Astrocyte of the cerebellum (primary cell): ENCODE data around the gene CLEC3B.

Experiments used
- DNase-seq: peaks from one replicate; pipeline ENCODE4 v3.0.0-alpha.2; 2011; ENCODE audit warnings: low read depth
- H3K4me3 ChIP-seq: 2 replicates; pipeline ENCODE4 v1.5.1; 2011; ENCODE audit warnings: mild to moderate bottlenecking, low read depth, low read length, moderate library complexity
- in situ Hi-C: cut with HindIII; loops from 2 replicates; pipeline ENCODE4 v1.10.0; 2017; ENCODE audit warnings: low sequenced_read_pairs
- TF ChIP-seq, protein P1 (sequence below): IDR thresholded peaks from 2 replicates; pipeline ENCODE4 v1.5.1; 2012; ENCODE audit warnings: low read length, low read depth, moderate library complexity, mild to moderate bottlenecking; ENCODE audit errors: missing control alignments

CLEC3B gene

DNA sequence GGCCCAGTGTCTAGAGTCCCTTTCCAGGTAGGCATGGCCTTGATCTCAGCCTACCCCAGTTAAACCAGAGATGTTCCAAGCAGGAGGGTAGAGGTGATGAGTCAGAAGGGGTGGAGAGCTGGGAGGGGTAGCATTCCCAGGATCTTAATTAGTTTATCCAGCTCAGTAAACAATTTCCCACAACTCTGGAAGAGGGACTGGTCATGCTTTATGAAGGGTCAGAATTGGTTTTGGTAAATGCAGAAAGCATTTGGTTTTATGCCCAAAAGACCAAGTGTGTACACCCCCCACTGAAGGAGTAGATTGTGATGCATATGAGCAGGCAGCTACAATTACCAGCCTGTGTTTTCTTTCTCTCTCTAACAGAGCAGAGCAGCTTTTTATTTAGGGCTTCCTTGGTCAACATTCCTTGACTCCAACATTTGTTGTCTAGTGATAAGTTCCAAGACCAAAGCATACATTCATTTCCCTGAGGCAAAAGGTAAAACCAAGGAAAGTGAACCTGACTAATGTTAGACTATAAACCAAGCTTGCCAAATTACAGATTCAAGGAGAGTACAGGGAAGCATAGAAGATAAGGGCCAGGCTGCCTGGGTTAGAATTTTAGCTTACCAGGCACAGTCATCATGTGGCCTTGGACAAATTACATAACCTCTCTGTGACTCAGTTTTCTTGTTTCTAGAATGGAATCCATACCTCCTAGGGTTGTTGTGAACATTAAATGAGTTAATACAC is 32.5 kb upstream of the CLEC3B start:
- peak; percentile 84 for DNase-seq
- no peak overlapping the region for H3K4me3 ChIP-seq
- TF ChIP-seq, protein P1, sequence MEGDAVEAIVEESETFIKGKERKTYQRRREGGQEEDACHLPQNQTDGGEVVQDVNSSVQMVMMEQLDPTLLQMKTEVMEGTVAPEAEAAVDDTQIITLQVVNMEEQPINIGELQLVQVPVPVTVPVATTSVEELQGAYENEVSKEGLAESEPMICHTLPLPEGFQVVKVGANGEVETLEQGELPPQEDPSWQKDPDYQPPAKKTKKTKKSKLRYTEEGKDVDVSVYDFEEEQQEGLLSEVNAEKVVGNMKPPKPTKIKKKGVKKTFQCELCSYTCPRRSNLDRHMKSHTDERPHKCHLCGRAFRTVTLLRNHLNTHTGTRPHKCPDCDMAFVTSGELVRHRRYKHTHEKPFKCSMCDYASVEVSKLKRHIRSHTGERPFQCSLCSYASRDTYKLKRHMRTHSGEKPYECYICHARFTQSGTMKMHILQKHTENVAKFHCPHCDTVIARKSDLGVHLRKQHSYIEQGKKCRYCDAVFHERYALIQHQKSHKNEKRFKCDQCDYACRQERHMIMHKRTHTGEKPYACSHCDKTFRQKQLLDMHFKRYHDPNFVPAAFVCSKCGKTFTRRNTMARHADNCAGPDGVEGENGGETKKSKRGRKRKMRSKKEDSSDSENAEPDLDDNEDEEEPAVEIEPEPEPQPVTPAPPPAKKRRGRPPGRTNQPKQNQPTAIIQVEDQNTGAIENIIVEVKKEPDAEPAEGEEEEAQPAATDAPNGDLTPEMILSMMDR = no peak
- in situ Hi-C loops = no loop called here

DNA sequence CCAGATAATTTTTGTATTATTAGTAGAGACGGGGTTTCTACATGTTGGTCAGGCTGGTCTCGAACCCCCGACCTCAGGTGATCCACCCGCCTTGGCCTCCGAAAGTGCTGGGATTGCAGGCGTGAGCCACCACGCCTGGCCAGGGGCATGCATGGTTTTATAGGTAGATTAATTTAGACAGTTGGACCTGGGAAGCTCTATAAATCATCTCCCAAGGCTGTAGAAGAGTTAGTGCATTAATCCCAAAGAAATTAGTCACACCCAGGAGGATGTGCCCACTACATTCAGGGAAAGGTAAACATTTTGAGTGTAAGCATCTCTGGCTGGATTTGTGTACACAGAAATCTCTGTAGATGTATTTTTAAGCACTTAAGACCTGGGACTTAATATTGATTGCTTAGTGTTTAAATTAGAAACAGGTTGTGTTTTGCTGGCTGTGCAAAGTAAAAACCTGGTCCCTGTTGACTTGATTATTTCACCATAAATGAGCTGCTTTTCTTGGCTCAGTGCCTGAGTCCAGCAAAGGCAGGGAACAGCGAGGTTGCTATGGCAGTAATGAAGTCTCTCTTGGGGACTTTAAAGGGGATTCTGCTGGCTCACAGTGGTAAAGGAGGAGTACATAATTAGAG is 30.8 kb upstream of the CLEC3B start:
- TF ChIP-seq, protein P1 = no peak
- no peak overlapping the region for H3K4me3 ChIP-seq
- in situ Hi-C loops = no loop called here
- DNase-seq = peak; percentile 52

DNA sequence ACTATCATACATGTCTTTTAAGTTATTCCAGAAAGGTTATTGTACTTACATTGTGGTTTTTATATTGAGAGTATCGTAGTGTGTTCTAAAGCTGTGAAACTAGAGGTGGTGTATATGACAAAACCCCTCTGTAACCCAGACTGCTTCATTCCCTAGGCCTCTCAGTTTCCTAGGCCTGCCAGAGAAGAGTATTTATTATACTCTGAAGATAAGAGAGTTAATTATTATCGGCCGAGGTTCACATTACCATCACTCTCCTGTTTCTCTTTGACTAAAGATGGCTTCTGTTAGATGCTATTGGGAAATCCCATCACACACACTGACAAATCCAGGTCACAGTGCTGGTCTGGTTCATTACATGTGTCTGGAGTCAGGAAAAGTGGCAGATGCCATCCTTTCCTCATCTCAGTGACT is 29.5 kb upstream of the CLEC3B start:
- TF ChIP-seq, protein P1 = no peak
- no peak for DNase-seq
- in situ Hi-C loops = no loop called here
- no peak overlapping the region for H3K4me3 ChIP-seq

- no peak overlapping the region for H3K4me3 ChIP-seq
- in situ Hi-C loops = no loop called here
- no peak for DNase-seq
- TF ChIP-seq, protein P1 = no peak
Observed at GRCh38 chr3:44999782-45000181, 26.3 kb upstream of the CLEC3B start.

- in situ Hi-C loops = no loop called here
- no peak for DNase-seq
- TF ChIP-seq, protein P1 = no peak
- no peak overlapping the region for H3K4me3 ChIP-seq
Observed at GRCh38 chr3:45000823-45001222, 25.3 kb upstream of the CLEC3B start.

- TF ChIP-seq, protein P1 = no peak
- H3K4me3 ChIP-seq = no peak overlapping the region
- no peak for DNase-seq
- in situ Hi-C loops = no loop called here
Observed at GRCh38 chr3:45001738-45002137, 24.4 kb upstream of the CLEC3B start.
